Measurements from ENCODE around the gene PLAAT5. TPM values are rescaled to one million over a fixed set of nuclear protein-coding genes. Genes with fewer than 3 reads are reported as not detected.

Gene PLAAT5
- total and polyA plus RNA-seq, 8 donors: 1.6 to 11.0 (median 7.6) TPM

DNA sequence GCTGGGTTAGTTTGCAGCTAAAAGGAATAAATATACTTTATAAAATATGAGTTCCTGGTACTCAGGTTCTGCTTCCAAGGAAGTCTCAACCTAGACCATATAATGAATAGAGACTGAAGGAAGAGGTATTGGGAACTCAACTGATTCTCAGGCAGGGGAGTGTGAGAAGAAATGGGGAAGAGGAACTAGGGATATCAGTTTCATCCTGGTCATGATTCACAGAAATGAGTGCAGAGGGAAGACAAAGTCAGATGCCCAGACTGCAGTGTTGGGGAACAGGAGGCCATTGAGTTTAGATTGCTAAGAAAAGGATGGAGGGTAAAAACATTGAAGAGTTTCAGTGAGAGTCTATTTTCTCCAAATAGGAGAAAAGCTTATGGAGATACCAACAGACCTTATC lies 28.8 kb downstream of the PLAAT5 start:
- Histone ChIP-seq H3K36me3 (no peaks in the 10 kb centered on the region), H3K4me1 (no peaks in the 10 kb centered on the region), H3K9me3 (no peaks in the 10 kb centered on the region), H3K27ac (no peak overlapping the region), H3K4me3 (no peak overlapping the region), H3K27me3 (no peaks in the 10 kb centered on the region)
- TF ChIP-seq, protein P1, sequence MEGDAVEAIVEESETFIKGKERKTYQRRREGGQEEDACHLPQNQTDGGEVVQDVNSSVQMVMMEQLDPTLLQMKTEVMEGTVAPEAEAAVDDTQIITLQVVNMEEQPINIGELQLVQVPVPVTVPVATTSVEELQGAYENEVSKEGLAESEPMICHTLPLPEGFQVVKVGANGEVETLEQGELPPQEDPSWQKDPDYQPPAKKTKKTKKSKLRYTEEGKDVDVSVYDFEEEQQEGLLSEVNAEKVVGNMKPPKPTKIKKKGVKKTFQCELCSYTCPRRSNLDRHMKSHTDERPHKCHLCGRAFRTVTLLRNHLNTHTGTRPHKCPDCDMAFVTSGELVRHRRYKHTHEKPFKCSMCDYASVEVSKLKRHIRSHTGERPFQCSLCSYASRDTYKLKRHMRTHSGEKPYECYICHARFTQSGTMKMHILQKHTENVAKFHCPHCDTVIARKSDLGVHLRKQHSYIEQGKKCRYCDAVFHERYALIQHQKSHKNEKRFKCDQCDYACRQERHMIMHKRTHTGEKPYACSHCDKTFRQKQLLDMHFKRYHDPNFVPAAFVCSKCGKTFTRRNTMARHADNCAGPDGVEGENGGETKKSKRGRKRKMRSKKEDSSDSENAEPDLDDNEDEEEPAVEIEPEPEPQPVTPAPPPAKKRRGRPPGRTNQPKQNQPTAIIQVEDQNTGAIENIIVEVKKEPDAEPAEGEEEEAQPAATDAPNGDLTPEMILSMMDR (IDR thresholded peaks at IDR 0.05): no peak
- FAIRE-seq (no peak), DNase-seq (no peak), ATAC-seq (no peak)
- intact Hi-C loops (cut with DNase I): no loop called here

DNA sequence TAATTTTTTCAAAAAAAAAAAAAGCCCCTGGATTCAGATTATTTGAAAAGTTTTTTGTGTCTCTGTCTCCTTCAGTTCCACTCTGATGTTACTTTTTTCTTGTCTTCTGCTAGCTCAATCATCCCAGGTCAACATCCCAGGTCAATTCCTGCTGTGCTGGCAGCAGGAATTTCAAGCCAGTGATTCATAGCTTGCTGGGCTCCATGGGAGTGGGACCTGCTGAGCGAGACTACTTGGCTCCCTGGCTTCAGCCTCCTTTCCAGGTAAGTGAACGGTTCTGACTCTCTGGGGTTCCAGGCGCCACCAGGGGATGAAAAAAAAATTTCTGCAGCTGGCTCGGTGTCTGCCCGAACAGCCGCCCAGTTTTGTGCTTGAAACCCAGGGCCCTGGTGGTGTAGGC lies 31.4 kb downstream of the PLAAT5 start:
- DNase-seq: no peak
- intact Hi-C loops (cut with DNase I): no loop called here
- Histone ChIP-seq H3K27me3 (no peaks in the 10 kb centered on the region), H3K9me3 (no peaks in the 10 kb centered on the region), H3K4me1 (no peaks in the 10 kb centered on the region), H3K27ac (no peak overlapping the region), H3K36me3 (no peaks in the 10 kb centered on the region), H3K4me3 (no peak overlapping the region)
- ATAC-seq: no peak
- FAIRE-seq: no peak
- 60 to 63% methylated on average over 6 of the region's 6 CpGs for WGBS, 2 donors
- TF ChIP-seq, protein P1 (IDR thresholded peaks at IDR 0.05): no peak

DNA sequence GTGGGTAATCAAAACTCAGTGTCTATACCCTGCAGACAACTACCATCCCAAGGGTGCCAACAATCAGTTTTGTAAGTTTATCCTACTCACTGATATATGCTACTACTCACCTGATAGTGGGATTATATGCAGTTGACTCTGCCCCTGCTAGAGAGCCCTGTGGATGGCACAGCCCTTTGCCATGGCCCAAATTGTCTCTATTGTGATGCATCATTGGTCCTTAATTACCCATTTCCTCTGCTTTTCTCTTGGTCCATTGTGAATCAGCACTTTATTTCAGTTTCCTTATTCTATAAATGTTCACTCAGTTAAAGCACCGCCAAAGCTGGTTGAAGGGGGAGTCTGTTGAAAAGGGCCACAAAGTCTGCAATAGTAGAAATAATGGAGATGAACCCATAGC lies 42.3 kb downstream of the PLAAT5 start:
- intact Hi-C loops (cut with DNase I): no loop called here
- Histone ChIP-seq H3K4me1 (no peaks in the 10 kb centered on the region), H3K9me3 (no peaks in the 10 kb centered on the region), H3K27ac (no peak overlapping the region), H3K36me3 (no peaks in the 10 kb centered on the region), H3K27me3 (no peaks in the 10 kb centered on the region), H3K4me3 (no peak overlapping the region)
- no peak for DNase-seq
- no peak for FAIRE-seq
- ATAC-seq: no peak
- TF ChIP-seq, protein P1 (IDR thresholded peaks at IDR 0.05): no peak
- WGBS, 2 donors: 72 to 80% methylated on average over 1 of the region's 1 CpG

DNA sequence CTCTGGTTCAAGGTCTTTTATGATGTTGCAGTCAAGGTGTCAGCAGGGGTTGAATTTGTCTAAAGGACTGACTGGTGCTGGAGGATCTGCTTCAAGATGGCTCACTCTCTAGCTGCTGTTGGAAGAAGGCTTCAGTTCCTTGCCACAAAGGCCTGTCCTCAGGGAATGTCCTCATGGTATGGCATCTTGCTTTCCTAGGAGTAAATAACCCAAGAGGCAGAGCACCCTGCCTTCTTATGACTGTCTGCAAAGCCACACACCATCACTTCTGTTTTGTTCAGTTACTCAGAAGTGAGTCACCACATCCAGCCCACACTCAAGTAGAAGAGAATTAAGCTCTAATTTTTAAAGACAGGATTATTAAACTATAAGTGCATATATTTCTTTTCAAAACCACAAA lies 45.2 kb downstream of the PLAAT5 start:
- Histone ChIP-seq H3K27ac (no peak overlapping the region), H3K27me3 (no peaks in the 10 kb centered on the region), H3K9me3 (no peaks in the 10 kb centered on the region), H3K4me1 (no peaks in the 10 kb centered on the region), H3K36me3 (no peaks in the 10 kb centered on the region), H3K4me3 (no peak overlapping the region)
- FAIRE-seq (no peak), ATAC-seq (no peak), DNase-seq (no peak)
- TF ChIP-seq, protein P1 (IDR thresholded peaks at IDR 0.05): no peak
- intact Hi-C loops (cut with DNase I): no loop called here

DNA sequence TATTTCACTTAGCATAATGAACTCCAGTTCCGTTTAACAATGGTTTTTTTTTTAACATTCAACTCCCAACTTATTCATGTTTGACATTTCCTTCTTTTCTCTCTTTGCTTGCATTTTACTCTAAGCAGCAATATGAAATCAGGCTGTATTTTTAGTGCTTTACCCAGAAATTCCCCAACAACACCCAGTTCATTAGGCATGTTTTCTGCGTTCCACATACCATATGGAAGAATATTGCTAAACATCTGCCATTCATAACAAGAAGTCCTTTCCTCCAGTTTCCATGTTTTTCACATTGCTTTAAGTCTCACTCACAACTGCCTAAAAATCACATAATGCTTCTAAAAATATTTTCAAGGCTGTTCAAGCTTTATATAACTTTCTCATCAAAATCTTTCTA lies 45.8 kb downstream of the PLAAT5 start:
- TF ChIP-seq, protein P1 (IDR thresholded peaks at IDR 0.05): no peak

More for the DNA sequence above, 45.8 kb downstream of the PLAAT5 start:
- intact Hi-C loops (cut with DNase I): no loop called here
- no peak for ATAC-seq
- H3K4me3 ChIP-seq: no peak overlapping the region
- WGBS, 2 donors: 89 to 94% methylated on average over 2 of the region's 2 CpGs
- no peak for DNase-seq
- no peak for FAIRE-seq
- no peaks in the 10 kb centered on the region for H3K9me3 ChIP-seq
- H3K27ac ChIP-seq: no peak overlapping the region
- H3K36me3 ChIP-seq: no peaks in the 10 kb centered on the region
- no peaks in the 10 kb centered on the region for H3K4me1 ChIP-seq
- H3K27me3 ChIP-seq: no peaks in the 10 kb centered on the region
